GM12878 (cell line): ENCODE measurements around the gene DRAP1. TPM values are rescaled to one million over a fixed set of nuclear protein-coding genes. Genes with fewer than 3 reads are reported as not detected.
A peak's percentile ranks its signal among the peaks of the same experiment; 100 is the strongest.

ENCODE experiments used
- ATAC-seq: fragments of 200-7000 bp; cut with Tn5 transposase; 3 replicates; pipeline ENCODE4 v1.9.1; 2020; ENCODE audit warnings: mild to moderate bottlenecking, moderate library complexity
- BruUV-seq: library from RNA; stranded (reverse); fragments of 400-500 nt; replicated peaks from 2 replicates; lab custom pipeline; 2021; lab: Mats Ljungman, UMichigan
- CTCF ChIA-PET: fragments of 300-600 bp; sonication (Branson Sonifier 250); formaldehyde crosslinking; extraction: SDS; loops from one replicate; lab custom pipeline; 2021; ENCODE audit warnings: inconsistent platforms; lab: Yijun Ruan, JAX
- POLR2A ChIA-PET: fragments of 350-600 bp; formaldehyde crosslinking; extraction: SDS; loops from one replicate; lab custom pipeline; 2021; ENCODE audit warnings: inconsistent platforms; lab: Charles Lee
- RAD21 ChIA-PET: fragments of 300-600 bp; sonication (Branson Sonifier 250); formaldehyde crosslinking; loops from one replicate; lab custom pipeline; 2023; ENCODE audit warnings: antibody characterized with exemption; ENCODE audit not compliant: unreplicated experiment; lab: Charles Lee
- SMC1A ChIA-PET: fragments of 300-600 bp; sonication (Branson Sonifier 250); formaldehyde crosslinking; loops from one replicate; lab custom pipeline; 2023; ENCODE audit not compliant: unreplicated experiment, uncharacterized antibody; lab: Charles Lee
- DNase-seq: peaks from one replicate; pipeline ENCODE4 v3.0.0-alpha.2; 2011; ENCODE audit warnings: low read depth, low spot score
- FAIRE-seq: peaks from 3 replicates; lab custom pipeline; 2011; peaks lifted over from hg19 to GRCh38; lab: Jason Lieb, UNC
- H2AFZ ChIP-seq: 2 replicates; pipeline ENCODE4 v1.6.0; 2011; ENCODE audit warnings: low read depth, low read length, control low read depth; ENCODE audit not compliant: control insufficient read depth
- H3K27ac ChIP-seq: 2 replicates; pipeline ENCODE4 v1.5.1; 2011; ENCODE audit warnings: control low read depth; ENCODE audit not compliant: control insufficient read depth, insufficient read depth
- H3K27me3 ChIP-seq, 2 experiments: replicated peaks in 1 of 2; 2 replicates each; pipeline versions ENCODE4 v1.6.0 to v1.6.1; 2011; ENCODE audit warnings: low read length in 1 of 2; ENCODE audit not compliant: control insufficient read depth in 2 of 2, insufficient read depth in 2 of 2
- H3K36me3 ChIP-seq, 2 experiments: 2 replicates each; pipeline ENCODE4 v1.5.1; 2011; ENCODE audit warnings: low read length in 1 of 2; ENCODE audit not compliant: control insufficient read depth in 2 of 2, insufficient read depth in 2 of 2
- H3K4me1 ChIP-seq: 2 replicates; pipeline ENCODE4 v1.6.1; 2011; ENCODE audit warnings: mild to moderate bottlenecking, low read length, moderate library complexity, mixed read lengths; ENCODE audit not compliant: control insufficient read depth, insufficient read depth
- H3K4me2 ChIP-seq: 2 replicates; pipeline ENCODE4 v1.6.0; 2011; ENCODE audit warnings: control low read depth; ENCODE audit not compliant: control insufficient read depth, insufficient read depth
- H3K4me3 ChIP-seq: fragments of 200-600 bp; sonication (generic); 2 replicates; pipeline ENCODE4 v1.5.1; 2016
- H3K79me2 ChIP-seq: 2 replicates; pipeline ENCODE4 v1.6.0; 2011; ENCODE audit warnings: low read length; ENCODE audit not compliant: control insufficient read depth, insufficient read depth
- H3K9ac ChIP-seq: 2 replicates; pipeline ENCODE4 v1.8.0; 2011; ENCODE audit warnings: low read length, control low read depth, mixed read lengths; ENCODE audit not compliant: control insufficient read depth, insufficient read depth
- H3K9me3 ChIP-seq: replicated peaks from 3 replicates; pipeline ENCODE4 v1.5.1; 2011; ENCODE audit warnings: mild to moderate bottlenecking, low read length; ENCODE audit not compliant: control insufficient read depth, insufficient read depth
- H4K20me1 ChIP-seq: 2 replicates; pipeline ENCODE4 v1.6.0; 2011; ENCODE audit not compliant: control insufficient read depth, insufficient read depth
- MYC ChIP-seq: IDR thresholded peaks from 2 replicates; pipeline ENCODE4 v1.6.1; 2011; ENCODE audit warnings: mild to moderate bottlenecking, low read length, moderate library complexity, inconsistent platforms; ENCODE audit not compliant: insufficient read depth, insufficient replicate concordance, insufficient read length, severe bottlenecking
- POLR2A ChIP-seq: IDR thresholded peaks from 2 replicates; pipeline ENCODE4 v1.6.1; 2011; ENCODE audit warnings: low read depth, mild to moderate bottlenecking, low read length
- POLR2AphosphoS2 ChIP-seq: IDR thresholded peaks from 2 replicates; pipeline ENCODE4 v1.6.1; 2011; ENCODE audit warnings: low read depth, mild to moderate bottlenecking, low read length, improper control_type of control experiment, moderate library complexity
- WGBS: methylation state at CpG from one replicate; pipeline ENCODE4 v1.1.6; 2016; ENCODE audit warnings: low lambda C conversion rate; ENCODE audit not compliant: insufficient replicate concordance, insufficient coverage; ENCODE audit errors: missing lambda C conversion rate; 5-methylcytosine and 5-hydroxymethylcytosine counted together
- in situ Hi-C: fragments of 300-500 bp; cut with MboI; formaldehyde crosslinking; loops from 9 replicates; pipeline ENCODE4 v1.14.3; 2018; ENCODE audit warnings: mixed read lengths
- intact Hi-C: fragments of 100-400 bp; cut with micrococcal nuclease; formaldehyde crosslinking; loops from one replicate; pipeline ENCODE4 v1.14.2; 2022; ENCODE audit not compliant: unreplicated experiment
- polyA plus RNA-seq, 11 experiments: library from polyadenylated mRNA; depleted of rRNA in 4 of 11; unstranded in 6 of 11; stranded (reverse) in 5 of 11; fragments of >200 nt; fragmentation: Nextera tagmentation in 4 of 11; fragmentation: Illumina TruSeq in 1 of 11; extraction: Ambion mirVana in 4 of 11; extraction: Trizol in 1 of 11; gene quantifications; 1 replicate in 1 of 11; 2 replicates in 10 of 11; pipeline versions ENCODE4 v1.2.1 to v1.2.3, GENCODE V29; 2011 to 2016; ENCODE audit warnings: inconsistent platforms in 2 of 11, missing spikeins in 2 of 11, low read depth in 1 of 11
- total RNA-seq, 4 experiments: library from RNA; depleted of rRNA in 3 of 4; stranded (reverse); fragments of >200 nt in 3 of 4; fragmentation: Illumina TruSeq in 1 of 4; extraction: Trizol in 1 of 4; gene quantifications; 2 replicates each; pipeline versions ENCODE4 v1.2.1 to v1.2.3, GENCODE V29; 2013 to 2021
- TF ChIP-seq, protein P1 (sequence below): fragments of 450-650 bp; IDR thresholded peaks from 2 replicates; pipeline ENCODE4 v1.6.1; 2017; ENCODE audit warnings: mild to moderate bottlenecking, moderate library complexity

The DRAP1 gene
- total and polyA plus RNA-seq, 10 of the 15 experiments (the other 5 are each of a cell fraction or from before 2014, with no cell fraction given): 9.4 to 163 (median 114) TPM

DNA sequence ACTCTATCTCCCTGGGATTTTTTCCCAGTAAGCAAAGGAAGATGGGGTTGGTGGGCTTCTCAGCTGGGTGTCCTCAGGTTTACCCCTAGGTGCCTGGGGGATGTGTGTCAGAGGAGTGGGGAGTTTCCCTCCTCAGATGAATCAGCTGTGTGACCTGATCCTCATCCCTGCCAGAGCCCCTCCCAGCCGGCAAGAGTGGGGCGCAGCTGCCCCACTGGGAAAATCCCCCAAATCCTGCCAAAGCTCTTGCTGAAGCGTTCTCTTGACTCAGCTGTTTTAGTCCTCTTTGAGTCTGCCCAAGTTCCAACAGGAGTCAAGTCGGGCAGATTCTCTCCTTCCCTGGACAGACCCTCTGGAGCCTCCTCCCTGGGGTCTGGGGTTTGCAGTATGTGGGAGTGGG, 6.4 kb upstream of the DRAP1 start (continued):
- TF ChIP-seq, protein P1, sequence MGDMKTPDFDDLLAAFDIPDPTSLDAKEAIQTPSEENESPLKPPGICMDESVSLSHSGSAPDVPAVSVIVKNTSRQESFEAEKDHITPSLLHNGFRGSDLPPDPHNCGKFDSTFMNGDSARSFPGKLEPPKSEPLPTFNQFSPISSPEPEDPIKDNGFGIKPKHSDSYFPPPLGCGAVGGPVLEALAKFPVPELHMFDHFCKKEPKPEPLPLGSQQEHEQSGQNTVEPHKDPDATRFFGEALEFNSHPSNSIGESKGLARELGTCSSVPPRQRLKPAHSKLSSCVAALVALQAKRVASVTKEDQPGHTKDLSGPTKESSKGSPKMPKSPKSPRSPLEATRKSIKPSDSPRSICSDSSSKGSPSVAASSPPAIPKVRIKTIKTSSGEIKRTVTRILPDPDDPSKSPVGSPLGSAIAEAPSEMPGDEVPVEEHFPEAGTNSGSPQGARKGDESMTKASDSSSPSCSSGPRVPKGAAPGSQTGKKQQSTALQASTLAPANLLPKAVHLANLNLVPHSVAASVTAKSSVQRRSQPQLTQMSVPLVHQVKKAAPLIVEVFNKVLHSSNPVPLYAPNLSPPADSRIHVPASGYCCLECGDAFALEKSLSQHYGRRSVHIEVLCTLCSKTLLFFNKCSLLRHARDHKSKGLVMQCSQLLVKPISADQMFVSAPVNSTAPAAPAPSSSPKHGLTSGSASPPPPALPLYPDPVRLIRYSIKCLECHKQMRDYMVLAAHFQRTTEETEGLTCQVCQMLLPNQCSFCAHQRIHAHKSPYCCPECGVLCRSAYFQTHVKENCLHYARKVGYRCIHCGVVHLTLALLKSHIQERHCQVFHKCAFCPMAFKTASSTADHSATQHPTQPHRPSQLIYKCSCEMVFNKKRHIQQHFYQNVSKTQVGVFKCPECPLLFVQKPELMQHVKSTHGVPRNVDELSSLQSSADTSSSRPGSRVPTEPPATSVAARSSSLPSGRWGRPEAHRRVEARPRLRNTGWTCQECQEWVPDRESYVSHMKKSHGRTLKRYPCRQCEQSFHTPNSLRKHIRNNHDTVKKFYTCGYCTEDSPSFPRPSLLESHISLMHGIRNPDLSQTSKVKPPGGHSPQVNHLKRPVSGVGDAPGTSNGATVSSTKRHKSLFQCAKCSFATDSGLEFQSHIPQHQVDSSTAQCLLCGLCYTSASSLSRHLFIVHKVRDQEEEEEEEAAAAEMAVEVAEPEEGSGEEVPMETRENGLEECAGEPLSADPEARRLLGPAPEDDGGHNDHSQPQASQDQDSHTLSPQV: no peak

DNA sequence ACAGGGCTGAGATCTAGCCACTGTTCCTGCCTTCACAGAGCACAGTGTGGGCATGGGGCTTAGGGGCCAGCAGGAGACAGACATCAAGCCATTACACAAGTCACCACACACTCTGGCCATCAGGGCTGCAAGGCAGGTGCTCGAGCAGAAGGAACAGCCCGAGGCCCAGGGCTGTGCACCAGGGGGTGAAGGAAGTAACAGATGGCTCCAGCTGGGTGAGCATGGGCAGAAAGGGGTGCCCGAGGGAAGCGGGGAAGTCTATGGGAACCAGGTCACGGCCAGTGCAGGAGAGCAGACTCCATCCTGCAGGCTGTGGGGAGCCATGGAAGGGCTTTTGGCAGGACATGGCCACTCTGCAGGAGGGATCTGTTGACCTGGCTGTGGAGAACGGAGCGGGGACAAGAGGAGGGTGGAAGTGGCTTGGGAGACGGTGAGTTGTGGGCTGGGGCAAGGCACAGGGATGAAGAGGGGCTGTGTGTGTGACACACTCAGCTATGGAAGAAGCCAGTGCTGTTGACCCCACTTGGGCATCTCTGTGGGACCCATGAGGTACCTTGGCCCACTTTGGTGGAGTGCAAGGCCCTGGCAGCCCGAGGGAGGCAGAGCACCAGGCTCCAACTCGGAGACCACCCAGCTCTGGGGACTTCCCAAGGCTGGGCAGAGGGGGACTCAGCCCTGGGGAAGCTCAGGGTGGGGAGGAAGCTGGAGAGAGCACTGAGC, 4.0 kb upstream of the DRAP1 start:
- no TSS peak for BruUV-seq
- RAD21 ChIA-PET: no interaction called here
- TF ChIP-seq POLR2A: peak; percentile 24; the same call in 1 of the 2 replicates
- TF ChIP-seq MYC: no peak
- peak; percentile 30; the same call in 1 of the 2 replicates for TF ChIP-seq POLR2AphosphoS2
- SMC1A ChIA-PET: no interaction called here
- Histone ChIP-seq H3K4me3 (no peak overlapping the region), H3K9me3 (no peaks in the 10 kb centered on the region), H4K20me1 (no peaks in the 10 kb centered on the region), H3K9ac (no peak overlapping the region), H3K36me3 (no peaks in the 10 kb centered on the region; a peak in 1 of 4 replicates), H3K27me3 (no peaks in the 10 kb centered on the region), H2AFZ (no peak overlapping the region), H3K4me2 (no peak overlapping the region), H3K4me1 (peaks cover 36% of the 10 kb centered on the region), H3K79me2 (peaks cover 27% of the 10 kb centered on the region), H3K27ac (no peak overlapping the region)
- WGBS: 50% methylated on average over 10 of the region's 10 CpGs
- intact Hi-C loops (no loop called here), in situ Hi-C loops (no loop called here)
- FAIRE-seq (no peak), DNase-seq (no peak), ATAC-seq (no peak)
- POLR2A ChIA-PET: interaction anchor here (1.1 to 2.3 kb wide), 2 partner anchors 25 to 56 kb away, joined by 3 to 7 read pairs; partner anchors contain the start of genes CCDC85B and MUS81
- CTCF ChIA-PET: interaction anchor here (1.1 to 1.9 kb wide), 2 partner anchors 25 to 26 kb away, joined by 3 to 5 read pairs; partner anchors contain the start of gene CCDC85B
